ENCODE results near the gene PLP2. TPM values are rescaled to one million over a fixed set of nuclear protein-coding genes. Genes with fewer than 3 reads are reported as not detected.
"Not testable (repeated sequence)": the region's sequence is repeated elsewhere in the genome, so short reads cannot be mapped to it uniquely, and the experiment has no call there.

Gene PLP2
- total and polyA plus RNA-seq, 10 donors: 30.2 to 100 (median 55.0) TPM

DNA sequence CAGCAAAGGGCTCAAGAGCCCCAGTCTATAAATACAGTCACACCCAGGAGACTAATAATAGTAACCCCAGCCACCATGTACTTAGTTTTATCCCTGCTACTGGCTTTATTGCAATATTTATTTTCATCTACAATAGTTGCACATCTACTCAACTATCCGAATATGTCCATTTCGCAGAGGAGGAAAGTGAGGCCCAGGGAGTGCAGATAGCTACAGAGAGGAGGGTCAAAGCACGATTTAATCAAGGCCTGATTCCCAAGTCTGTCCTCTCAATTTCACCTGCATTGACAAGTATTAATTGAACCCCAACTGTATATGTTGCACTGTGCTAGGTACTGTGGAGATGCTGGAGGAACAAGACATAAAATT is 4.0 kb upstream of the PLP2 start:
- H3K9me3 ChIP-seq: no peaks in the 10 kb centered on the region
- intact Hi-C loops (cut with DNase I; ENCODE audit: low total_unique reads): no loop called here
- H3K27me3 ChIP-seq (replicated peaks in 1 of 7): no peaks in the 10 kb centered on the region
- peak overlapping the region in 5 of 8 donors; percentile 34 to 66 (median 39) for H3K4me3 ChIP-seq
- H3K27ac ChIP-seq: peak overlapping the region; percentile 75 to 97 (median 94)
- TF ChIP-seq POLR2AphosphoS5 (IDR thresholded peaks at IDR 0.05) (no peak), POLR2A (IDR thresholded peaks at IDR 0.05) (no peak)
- TF ChIP-seq, protein P1, sequence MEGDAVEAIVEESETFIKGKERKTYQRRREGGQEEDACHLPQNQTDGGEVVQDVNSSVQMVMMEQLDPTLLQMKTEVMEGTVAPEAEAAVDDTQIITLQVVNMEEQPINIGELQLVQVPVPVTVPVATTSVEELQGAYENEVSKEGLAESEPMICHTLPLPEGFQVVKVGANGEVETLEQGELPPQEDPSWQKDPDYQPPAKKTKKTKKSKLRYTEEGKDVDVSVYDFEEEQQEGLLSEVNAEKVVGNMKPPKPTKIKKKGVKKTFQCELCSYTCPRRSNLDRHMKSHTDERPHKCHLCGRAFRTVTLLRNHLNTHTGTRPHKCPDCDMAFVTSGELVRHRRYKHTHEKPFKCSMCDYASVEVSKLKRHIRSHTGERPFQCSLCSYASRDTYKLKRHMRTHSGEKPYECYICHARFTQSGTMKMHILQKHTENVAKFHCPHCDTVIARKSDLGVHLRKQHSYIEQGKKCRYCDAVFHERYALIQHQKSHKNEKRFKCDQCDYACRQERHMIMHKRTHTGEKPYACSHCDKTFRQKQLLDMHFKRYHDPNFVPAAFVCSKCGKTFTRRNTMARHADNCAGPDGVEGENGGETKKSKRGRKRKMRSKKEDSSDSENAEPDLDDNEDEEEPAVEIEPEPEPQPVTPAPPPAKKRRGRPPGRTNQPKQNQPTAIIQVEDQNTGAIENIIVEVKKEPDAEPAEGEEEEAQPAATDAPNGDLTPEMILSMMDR (IDR thresholded peaks at IDR 0.05 in 8 of 11, conservative IDR thresholded peaks at IDR 0.05 in 3 of 11): no peak
- WGBS, 5 donors: 39 to 63% (median 54%) methylated on average over 3 of the region's 3 CpGs
- DNase-seq: no peak
- no peaks in the 10 kb centered on the region for H3K36me3 ChIP-seq
- peaks cover 0 to 63% (median 25%) of the 10 kb centered on the region in 6 donors for H3K4me1 ChIP-seq

- Histone ChIP-seq H3K4me1 (peaks cover 0 to 59% (median 26%) of the 10 kb centered on the region in 6 donors), H3K27ac (peak overlapping the region; percentile 42 to 93 (median 85)), H3K4me3 (peak overlapping the region; percentile 37 to 77 (median 52)), H3K27me3 (replicated peaks in 1 of 7) (no peaks in the 10 kb centered on the region), H3K36me3 (peaks cover 0 to 42% (median 8%) of the 10 kb centered on the region in 6 donors), H3K9me3 (no peaks in the 10 kb centered on the region)
- 0 to 41% (median 1%) methylated on average over 4 to 37 of the region's 37 CpGs for WGBS, 5 donors
- TF ChIP-seq POLR2A (IDR thresholded peaks at IDR 0.05): no peak
- TF ChIP-seq, protein P1 (IDR thresholded peaks at IDR 0.05 in 8 of 11, conservative IDR thresholded peaks at IDR 0.05 in 3 of 11): no peak
- TF ChIP-seq POLR2AphosphoS5 (IDR thresholded peaks at IDR 0.05): peak; percentile 52 to 77 (median 56)
- intact Hi-C loops (cut with DNase I; ENCODE audit: low total_unique reads): no loop called here
- DNase-seq: peak; percentile 92
Measured at GRCh38 chrX:49172280-49172780, 632 bp downstream of the PLP2 start.

DNA sequence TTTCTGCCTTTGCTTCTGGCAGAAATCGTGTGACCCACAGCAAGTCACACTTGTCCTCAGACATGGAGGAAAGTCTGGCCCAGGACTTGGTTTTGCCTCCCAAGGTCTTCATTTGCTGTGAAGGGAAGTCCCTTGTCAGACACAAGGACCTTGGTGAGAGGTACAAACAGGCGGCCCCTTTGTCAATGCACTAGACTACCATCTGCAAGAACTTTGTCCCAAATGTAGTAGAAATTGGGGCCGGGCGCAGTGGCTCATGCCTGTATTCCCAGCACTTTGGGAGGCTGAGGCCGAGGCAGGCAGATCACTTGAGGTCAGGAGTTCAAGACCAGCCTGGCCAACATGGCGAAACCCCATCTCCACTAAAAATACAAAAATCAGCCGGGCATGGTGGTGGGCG is 1.8 kb downstream of the PLP2 start:
- intact Hi-C loops (cut with DNase I; ENCODE audit: low total_unique reads): not testable (repeated sequence)

GRCh38 chrX:49174723-49175122 is 3.0 kb downstream of the PLP2 start:
- Histone ChIP-seq H3K27me3 (replicated peaks in 1 of 7) (no peaks in the 10 kb centered on the region), H3K36me3 (peaks cover 0 to 66% (median 16%) of the 10 kb centered on the region in 6 donors), H3K4me1 (peaks cover 0 to 43% (median 13%) of the 10 kb centered on the region in 6 donors), H3K9me3 (no peaks in the 10 kb centered on the region), H3K27ac (no peak overlapping the region), H3K4me3 (no peak overlapping the region)
- DNase-seq: no peak
- intact Hi-C loops (cut with DNase I; ENCODE audit: low total_unique reads): no loop called here
- 81 to 96% (median 91%) methylated on average over 3 of the region's 3 CpGs for WGBS, 5 donors
- TF ChIP-seq POLR2AphosphoS5 (IDR thresholded peaks at IDR 0.05): no peak
- TF ChIP-seq POLR2A (IDR thresholded peaks at IDR 0.05): no peak

More for the DNA sequence above, 1.8 kb downstream of the PLP2 start:
- peak overlapping the region in 1 of 8 donors; percentile 77 for H3K4me3 ChIP-seq
- H3K27ac ChIP-seq: peak overlapping the region in 3 of 8 donors; percentile 89 to 93 (median 92)
- DNase-seq: peak; percentile 64
- H3K36me3 ChIP-seq: peaks cover 0 to 54% (median 10%) of the 10 kb centered on the region in 6 donors
- H3K4me1 ChIP-seq: peaks cover 0 to 49% (median 16%) of the 10 kb centered on the region in 6 donors
- not testable (repeated sequence) for H3K9me3 ChIP-seq; H3K27me3 ChIP-seq (replicated peaks in 1 of 7)
- WGBS, 5 donors: 84 to 100% (median 90%) methylated on average over 5 to 8 of the region's 8 CpGs

- H3K36me3 ChIP-seq: peaks cover 0 to 72% (median 16%) of the 10 kb centered on the region in 6 donors
- H3K4me1 ChIP-seq: peaks cover 0 to 43% (median 13%) of the 10 kb centered on the region in 6 donors
- 86 to 95% (median 94%) methylated on average over 24 to 43 of the region's 43 CpGs for WGBS, 5 donors
- H3K9me3 ChIP-seq: no peaks in the 10 kb centered on the region
- intact Hi-C loops (cut with DNase I; ENCODE audit: low total_unique reads): no loop called here
- no peaks in the 10 kb centered on the region for H3K27me3 ChIP-seq (replicated peaks in 1 of 7)
- H3K27ac ChIP-seq: peak overlapping the region in 3 of 8 donors; percentile 74 to 85 (median 81)
- TF ChIP-seq, protein P1 (IDR thresholded peaks at IDR 0.05 in 8 of 11, conservative IDR thresholded peaks at IDR 0.05 in 3 of 11): no peak
- TF ChIP-seq POLR2AphosphoS5 (IDR thresholded peaks at IDR 0.05): peak in 1 of 3 donors; percentile 37
- no peak overlapping the region for H3K4me3 ChIP-seq
- DNase-seq: no peak
Measured at GRCh38 chrX:49175435-49176274, 4.0 kb downstream of the PLP2 start.

Data from spleen (tissue), 11 donors.